GM12864 (cell line): ENCODE measurements around the gene KHNYN.
A peak's percentile ranks its signal among the peaks of the same experiment; 100 is the strongest.
"Not testable (repeated sequence)": the region's sequence is repeated elsewhere in the genome, so short reads cannot be mapped to it uniquely, and the experiment has no call there.

ENCODE experiments used
- DNase-seq: peaks from one replicate; pipeline ENCODE4 v3.0.0-alpha.2; 2011; ENCODE audit warnings: low read depth
- H3K4me3 ChIP-seq: 2 replicates; pipeline ENCODE4 v1.5.1; 2011; ENCODE audit warnings: mild to moderate bottlenecking, low read depth, low read length, control low read depth
- TF ChIP-seq, protein P1 (sequence below): IDR thresholded peaks from 2 replicates; pipeline ENCODE4 v1.5.1; 2011; ENCODE audit warnings: low read depth, mild to moderate bottlenecking, moderate library complexity, low read length, control low read depth, inconsistent platforms; ENCODE audit errors: missing control alignments

KHNYN gene

DNA sequence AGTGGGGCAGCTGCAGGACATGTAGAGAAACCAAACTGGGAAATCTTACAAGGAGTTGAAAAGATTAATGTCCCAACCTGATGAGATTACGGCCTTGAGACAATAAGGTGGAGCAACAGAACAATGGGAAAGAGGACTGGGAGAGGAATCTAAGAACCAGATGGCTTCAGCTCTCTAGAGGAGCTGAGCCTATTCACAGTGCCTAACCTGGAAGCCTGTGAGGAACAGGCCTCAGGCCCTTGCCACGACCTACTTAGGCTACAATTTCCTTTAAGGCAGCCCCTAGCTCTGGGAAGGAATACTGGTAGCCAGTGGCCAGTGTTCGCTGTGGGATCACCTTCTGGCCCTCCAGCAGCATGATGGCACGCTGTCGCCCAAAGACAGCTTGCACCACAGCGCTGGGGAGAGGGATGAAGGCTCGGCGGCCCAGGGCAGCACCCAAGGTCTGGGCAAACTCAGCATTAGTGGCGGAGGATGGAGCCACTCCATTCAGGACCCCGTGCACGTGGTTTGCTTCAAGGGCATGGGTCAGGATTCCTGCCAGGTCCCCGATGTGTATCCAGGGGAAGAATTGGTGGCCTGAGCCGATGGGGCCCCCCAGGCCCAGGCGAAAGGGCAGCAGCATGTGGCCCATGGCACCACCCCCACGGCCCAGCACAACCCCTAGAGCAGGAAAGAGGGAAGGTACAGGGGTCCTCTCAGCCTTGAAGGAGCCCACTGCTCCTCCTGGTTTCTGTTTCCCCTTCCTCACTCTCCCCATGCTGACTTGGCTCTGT, 10.3 kb downstream of the KHNYN start:
- DNase-seq: no peak

DNA sequence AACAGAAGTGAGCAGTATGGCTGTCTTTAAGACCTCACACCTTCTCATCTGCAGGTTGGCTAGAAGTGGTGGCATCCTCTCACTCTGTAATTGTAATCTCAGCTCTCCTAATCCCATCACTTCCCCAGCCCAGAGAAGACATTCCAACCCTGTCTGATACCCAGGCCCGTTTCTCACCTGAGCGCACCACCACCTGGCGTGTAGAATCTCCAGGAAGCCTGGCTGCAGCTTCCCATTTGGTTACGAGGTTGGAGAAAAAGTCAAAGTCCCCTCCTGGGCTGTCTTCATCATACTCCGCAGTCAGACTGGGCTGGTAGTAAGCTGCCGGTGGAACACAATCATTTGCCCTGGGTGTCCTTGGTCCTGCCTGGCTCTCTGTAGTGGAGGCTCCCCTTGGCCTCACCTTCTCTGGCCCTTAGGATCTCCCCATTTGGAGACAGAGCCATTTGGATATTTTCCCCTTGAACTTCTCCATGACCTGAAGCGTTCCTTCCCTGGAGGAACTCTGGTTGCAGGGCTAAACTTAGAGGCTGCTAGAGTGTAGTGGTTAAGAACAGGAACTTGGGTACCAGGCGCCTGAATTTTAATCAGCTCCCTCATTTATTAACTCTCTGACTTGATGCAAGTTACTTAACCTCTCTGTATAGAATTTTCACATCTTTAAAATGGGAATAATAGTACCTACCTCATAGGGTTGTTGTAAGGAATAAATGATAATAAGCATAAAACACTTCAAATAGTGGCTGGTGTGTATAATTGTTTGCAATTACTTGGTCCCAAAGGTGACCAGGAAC, 11.0 kb downstream of the KHNYN start:
- TF ChIP-seq, protein P1, sequence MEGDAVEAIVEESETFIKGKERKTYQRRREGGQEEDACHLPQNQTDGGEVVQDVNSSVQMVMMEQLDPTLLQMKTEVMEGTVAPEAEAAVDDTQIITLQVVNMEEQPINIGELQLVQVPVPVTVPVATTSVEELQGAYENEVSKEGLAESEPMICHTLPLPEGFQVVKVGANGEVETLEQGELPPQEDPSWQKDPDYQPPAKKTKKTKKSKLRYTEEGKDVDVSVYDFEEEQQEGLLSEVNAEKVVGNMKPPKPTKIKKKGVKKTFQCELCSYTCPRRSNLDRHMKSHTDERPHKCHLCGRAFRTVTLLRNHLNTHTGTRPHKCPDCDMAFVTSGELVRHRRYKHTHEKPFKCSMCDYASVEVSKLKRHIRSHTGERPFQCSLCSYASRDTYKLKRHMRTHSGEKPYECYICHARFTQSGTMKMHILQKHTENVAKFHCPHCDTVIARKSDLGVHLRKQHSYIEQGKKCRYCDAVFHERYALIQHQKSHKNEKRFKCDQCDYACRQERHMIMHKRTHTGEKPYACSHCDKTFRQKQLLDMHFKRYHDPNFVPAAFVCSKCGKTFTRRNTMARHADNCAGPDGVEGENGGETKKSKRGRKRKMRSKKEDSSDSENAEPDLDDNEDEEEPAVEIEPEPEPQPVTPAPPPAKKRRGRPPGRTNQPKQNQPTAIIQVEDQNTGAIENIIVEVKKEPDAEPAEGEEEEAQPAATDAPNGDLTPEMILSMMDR: no peak
- no peak overlapping the region; the same call in 1 of the 2 replicates for H3K4me3 ChIP-seq
- DNase-seq: no peak

More for the DNA sequence above, 10.3 kb downstream of the KHNYN start:
- TF ChIP-seq, protein P1: no peak
- no peak overlapping the region for H3K4me3 ChIP-seq

DNA sequence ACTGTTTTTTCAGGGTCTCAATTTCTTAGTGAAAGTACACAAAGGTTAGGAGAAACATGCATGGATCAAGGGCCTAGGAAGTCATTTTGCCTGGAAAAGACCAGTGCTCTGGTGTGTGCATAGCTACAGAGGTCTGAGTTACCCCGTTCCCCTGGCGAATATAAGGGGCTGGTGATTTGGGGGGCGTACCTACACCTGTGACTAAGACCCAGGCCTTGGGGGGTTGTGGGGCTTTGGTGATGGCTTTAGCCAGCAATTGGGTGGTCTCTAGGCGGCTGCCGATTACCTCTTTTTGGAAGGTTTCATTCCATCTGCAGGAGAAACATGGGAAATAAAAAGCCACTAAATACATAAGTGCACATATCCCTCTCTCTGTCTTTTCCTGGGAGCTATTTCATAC, 11.7 kb downstream of the KHNYN start:
- TF ChIP-seq, protein P1: no peak
- DNase-seq: no peak

DNA sequence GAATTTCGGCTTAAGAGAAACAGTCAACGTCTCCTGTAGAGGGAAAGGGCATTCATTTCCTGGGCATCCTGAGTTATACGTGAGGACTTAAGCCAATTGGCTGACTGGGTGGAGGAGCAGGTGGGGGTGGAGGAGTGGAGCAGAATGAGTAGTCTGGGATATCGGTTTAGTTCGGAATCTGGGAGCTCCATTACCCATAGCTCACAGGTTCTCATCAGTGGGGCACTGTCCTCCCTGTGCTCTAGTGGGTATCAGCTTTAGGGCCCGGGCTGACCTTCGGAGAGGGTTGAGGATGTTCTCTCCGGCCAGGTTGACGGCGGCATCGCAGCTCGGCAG, 12.1 kb downstream of the KHNYN start:
- TF ChIP-seq, protein P1: no peak
- peak overlapping the region; percentile 82 for H3K4me3 ChIP-seq
- no peak for DNase-seq

More for the DNA sequence above, 11.7 kb downstream of the KHNYN start:
- peak overlapping the region; percentile 82 for H3K4me3 ChIP-seq

DNA sequence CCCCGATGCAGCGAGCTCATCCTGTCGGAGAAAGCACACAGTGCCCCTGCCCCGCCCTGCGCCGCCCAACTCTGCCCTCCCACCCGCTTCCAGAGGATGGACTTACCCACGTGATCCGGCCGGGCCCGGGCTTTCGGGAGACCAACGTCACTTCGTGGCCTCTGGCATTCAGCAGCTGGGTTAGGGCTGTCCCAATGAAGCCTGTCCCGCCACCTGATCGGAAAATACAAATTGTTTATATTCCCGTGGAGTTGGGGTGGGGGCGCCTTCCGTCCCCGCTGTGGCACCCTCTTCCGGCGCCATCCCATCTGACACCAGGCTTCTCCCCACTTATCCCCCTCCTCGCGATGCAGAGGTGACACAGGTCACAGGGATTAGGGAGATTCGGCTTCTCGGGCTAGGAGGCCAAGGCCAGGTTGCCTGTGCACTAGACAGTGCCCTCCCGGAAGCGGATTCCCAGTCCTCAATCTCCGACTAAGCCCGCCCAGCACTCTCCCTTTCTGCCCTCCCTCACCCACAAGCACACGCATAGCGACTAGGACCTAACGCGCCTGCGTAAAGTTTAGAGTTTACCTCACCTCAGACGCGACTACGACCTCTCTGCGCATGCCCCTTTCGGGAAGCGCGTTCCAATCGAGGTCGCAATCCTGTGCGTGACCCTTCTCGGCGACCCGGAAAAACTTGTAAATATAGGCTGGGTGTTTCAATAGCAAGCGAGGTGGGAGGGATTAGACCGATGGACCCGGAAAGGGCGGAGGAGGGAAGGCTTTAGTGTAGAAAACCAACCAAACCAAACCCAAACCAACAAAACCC, 12.7 kb downstream of the KHNYN start, which contains the start of gene SDR39U1:
Gene SDR39U1 (minus strand): TSS at position 537 of the 813 bp plus-strand sequence. CDS start 7 bp downstream, at position 530.
- TF ChIP-seq, protein P1: peak; percentile 13
- DNase-seq: peak; percentile 98
- peak within 1 kb of the TSS; percentile 82 for H3K4me3 ChIP-seq

DNA sequence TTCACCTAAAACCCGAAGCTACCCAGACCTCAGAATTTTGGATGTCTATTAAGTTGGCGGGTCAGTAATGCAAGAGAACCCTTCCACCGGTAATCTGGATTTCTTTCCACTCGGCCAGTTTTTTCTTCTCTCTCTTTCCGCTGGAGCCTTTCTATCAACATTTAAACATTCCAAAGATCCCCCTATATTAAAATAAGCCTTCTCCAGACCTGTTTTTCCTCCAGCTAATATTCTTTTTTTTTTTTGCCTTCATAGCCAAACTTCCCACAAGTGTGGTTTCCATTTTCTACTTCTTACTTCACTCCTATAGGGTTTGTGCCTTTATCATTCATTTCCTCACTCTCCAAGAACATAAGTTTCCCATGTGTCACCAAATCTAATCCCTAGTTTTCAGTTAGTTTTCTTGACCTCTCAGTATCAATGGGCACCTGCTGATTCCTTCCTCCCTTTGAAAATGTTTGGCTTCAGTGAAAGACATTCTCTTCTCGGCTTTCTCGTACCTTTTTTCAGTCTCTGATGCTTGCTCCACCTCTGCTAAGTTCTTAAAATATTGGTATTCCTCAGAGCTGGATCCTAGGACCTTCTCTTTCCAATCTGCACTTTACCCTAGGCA, 13.4 kb downstream of the KHNYN start:
- TF ChIP-seq, protein P1: no peak
- H3K4me3 ChIP-seq: peak overlapping the region; percentile 70
- no peak for DNase-seq

DNA sequence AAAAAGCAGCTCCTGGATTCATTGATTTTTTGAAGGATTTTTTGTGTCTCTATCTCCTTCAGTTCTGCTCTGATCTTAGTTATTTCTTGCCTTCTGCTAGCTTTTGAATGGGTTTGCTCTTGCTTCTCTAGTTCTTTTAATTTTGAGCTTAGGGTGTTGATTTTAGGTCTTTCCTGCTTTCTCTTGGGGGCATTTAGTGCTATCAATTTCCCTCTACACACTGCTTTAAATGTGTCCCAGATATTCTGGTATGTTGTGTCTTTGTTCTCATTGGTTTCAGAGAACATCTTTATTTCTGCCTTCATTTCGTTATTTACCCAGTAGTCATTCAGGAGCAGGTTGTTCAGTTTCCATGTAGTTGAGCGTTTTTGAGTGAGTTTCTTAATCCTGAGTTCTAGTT, 21.1 kb downstream of the KHNYN start:
- not testable (repeated sequence) for H3K4me3 ChIP-seq, DNase-seq
